KMS-11 (cell line): ENCODE results near the gene EPHA6.

Experiments used
- H2AFZ ChIP-seq: fragments of 200-600 bp; sonication (generic); 2 replicates; pipeline ENCODE4 v1.6.1; 2016; ENCODE audit warnings: antibody characterized with exemption, mixed run types, low read depth
- H3K27ac ChIP-seq: fragments of 200-600 bp; sonication (generic); 2 replicates; pipeline ENCODE4 v1.6.1; 2016; ENCODE audit warnings: mild to moderate bottlenecking, mixed run types
- H3K27me3 ChIP-seq: fragments of 200-600 bp; sonication (generic); 2 replicates; pipeline ENCODE4 v1.6.1; 2017; ENCODE audit warnings: mild to moderate bottlenecking, low read depth, mixed run types, moderate library complexity; ENCODE audit not compliant: insufficient read depth
- H3K36me3 ChIP-seq: fragments of 200-600 bp; sonication (generic); 2 replicates; pipeline ENCODE4 v1.6.1; 2017; ENCODE audit warnings: mild to moderate bottlenecking, mixed run types; ENCODE audit not compliant: insufficient read depth
- H3K4me1 ChIP-seq: fragments of 200-600 bp; sonication (generic); 2 replicates; pipeline ENCODE4 v1.6.1; 2016; ENCODE audit warnings: mild to moderate bottlenecking, low read depth, mixed run types; ENCODE audit not compliant: poor library complexity, severe bottlenecking
- H3K4me2 ChIP-seq: fragments of 200-600 bp; sonication (generic); 2 replicates; pipeline ENCODE4 v1.7.0; 2016; ENCODE audit warnings: mild to moderate bottlenecking, mixed run types
- H3K4me3 ChIP-seq: fragments of 200-600 bp; sonication (generic); IDR thresholded peaks from 2 replicates; pipeline ENCODE4 v1.6.1; 2017; ENCODE audit warnings: low read depth, low read length, mixed read lengths; ENCODE audit not compliant: insufficient read depth
- H3K79me2 ChIP-seq: fragments of 200-600 bp; sonication (generic); 2 replicates; pipeline ENCODE4 v1.6.1; 2016; ENCODE audit warnings: low read depth, mixed run types; ENCODE audit not compliant: insufficient read depth
- H3K9ac ChIP-seq: fragments of 200-600 bp; sonication (generic); 2 replicates; pipeline ENCODE4 v1.6.1; 2016; ENCODE audit warnings: mild to moderate bottlenecking, mixed run types
- H4K20me1 ChIP-seq: fragments of 200-600 bp; sonication (generic); 2 replicates; pipeline ENCODE4 v1.6.1; 2016; ENCODE audit warnings: mild to moderate bottlenecking, mixed run types; ENCODE audit not compliant: insufficient read depth
- TF ChIP-seq, protein P1 (sequence below): fragments of 200-600 bp; sonication (generic); conservative IDR thresholded peaks from 2 replicates; pipeline ENCODE4 v1.6.1; 2017; ENCODE audit warnings: low read depth, mild to moderate bottlenecking, antibody characterized with exemption, low read length, moderate library complexity, mixed read lengths

The EPHA6 gene

DNA sequence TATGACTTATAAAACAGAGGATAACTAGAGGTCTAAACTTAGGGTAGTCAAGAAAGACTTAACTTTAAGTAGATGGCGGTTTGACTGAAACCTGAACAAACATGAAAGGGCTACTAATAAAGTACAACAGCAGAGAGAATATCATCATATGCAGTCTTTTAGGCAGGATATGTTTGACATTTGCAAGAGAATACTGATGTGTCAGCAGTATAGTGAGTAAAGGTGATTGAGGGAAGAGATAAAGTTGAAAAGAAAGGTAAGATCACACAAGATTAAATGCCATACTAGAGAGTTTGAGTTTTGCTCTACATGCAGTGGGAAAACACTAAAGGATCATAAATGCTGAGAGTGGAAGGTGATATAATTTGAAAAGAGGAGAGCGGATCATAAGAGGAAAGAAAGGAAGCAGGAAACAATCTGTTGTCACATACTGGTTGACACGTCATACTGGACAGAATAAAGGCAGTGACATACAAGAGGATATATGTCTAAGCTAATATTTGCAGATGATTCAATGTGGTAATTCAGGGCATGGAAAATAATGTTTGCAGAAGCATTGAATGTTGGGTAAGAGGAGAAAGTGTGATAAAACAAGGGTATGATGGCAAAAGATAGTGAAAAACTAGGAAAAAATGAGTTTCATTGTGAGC is 223.0 kb downstream of the EPHA6 start:
- H4K20me1 ChIP-seq: no peaks in the 10 kb centered on the region
- H3K27me3 ChIP-seq: no peaks in the 10 kb centered on the region
- TF ChIP-seq, protein P1, sequence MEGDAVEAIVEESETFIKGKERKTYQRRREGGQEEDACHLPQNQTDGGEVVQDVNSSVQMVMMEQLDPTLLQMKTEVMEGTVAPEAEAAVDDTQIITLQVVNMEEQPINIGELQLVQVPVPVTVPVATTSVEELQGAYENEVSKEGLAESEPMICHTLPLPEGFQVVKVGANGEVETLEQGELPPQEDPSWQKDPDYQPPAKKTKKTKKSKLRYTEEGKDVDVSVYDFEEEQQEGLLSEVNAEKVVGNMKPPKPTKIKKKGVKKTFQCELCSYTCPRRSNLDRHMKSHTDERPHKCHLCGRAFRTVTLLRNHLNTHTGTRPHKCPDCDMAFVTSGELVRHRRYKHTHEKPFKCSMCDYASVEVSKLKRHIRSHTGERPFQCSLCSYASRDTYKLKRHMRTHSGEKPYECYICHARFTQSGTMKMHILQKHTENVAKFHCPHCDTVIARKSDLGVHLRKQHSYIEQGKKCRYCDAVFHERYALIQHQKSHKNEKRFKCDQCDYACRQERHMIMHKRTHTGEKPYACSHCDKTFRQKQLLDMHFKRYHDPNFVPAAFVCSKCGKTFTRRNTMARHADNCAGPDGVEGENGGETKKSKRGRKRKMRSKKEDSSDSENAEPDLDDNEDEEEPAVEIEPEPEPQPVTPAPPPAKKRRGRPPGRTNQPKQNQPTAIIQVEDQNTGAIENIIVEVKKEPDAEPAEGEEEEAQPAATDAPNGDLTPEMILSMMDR: no peak
- H3K79me2 ChIP-seq: no peaks in the 10 kb centered on the region
- H2AFZ ChIP-seq: no peak overlapping the region
- no peak overlapping the region for H3K4me3 ChIP-seq
- no peak overlapping the region for H3K27ac ChIP-seq
- no peak overlapping the region for H3K9ac ChIP-seq
- no peaks in the 10 kb centered on the region for H3K4me1 ChIP-seq
- H3K36me3 ChIP-seq: no peaks in the 10 kb centered on the region
- H3K4me2 ChIP-seq: no peak overlapping the region

DNA sequence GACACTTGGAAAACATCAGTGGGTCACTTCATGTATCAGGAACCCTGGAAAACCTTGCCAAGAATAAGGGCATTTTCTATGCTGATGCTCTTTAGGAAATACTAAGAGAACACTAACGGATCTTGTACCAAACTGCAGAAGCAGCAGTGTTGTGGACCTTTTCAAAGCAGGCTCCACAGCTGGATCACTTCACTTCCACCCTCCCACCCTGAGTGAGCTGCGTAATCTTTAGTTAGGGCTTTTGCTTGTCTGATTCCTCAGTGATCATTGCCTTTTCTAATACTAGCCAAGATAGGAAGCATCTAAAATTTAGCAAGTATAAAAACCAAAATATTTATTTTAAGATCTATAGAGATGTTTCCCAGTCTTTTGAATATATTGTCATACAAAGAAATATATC is 229.0 kb downstream of the EPHA6 start:
- no peak overlapping the region for H2AFZ ChIP-seq
- no peaks in the 10 kb centered on the region for H4K20me1 ChIP-seq
- no peak overlapping the region for H3K4me2 ChIP-seq
- H3K4me1 ChIP-seq: no peaks in the 10 kb centered on the region
- no peak overlapping the region for H3K4me3 ChIP-seq
- no peak overlapping the region for H3K9ac ChIP-seq
- H3K36me3 ChIP-seq: no peaks in the 10 kb centered on the region
- no peak overlapping the region for H3K27ac ChIP-seq
- no peaks in the 10 kb centered on the region for H3K79me2 ChIP-seq
- TF ChIP-seq, protein P1: no peak
- H3K27me3 ChIP-seq: no peaks in the 10 kb centered on the region

DNA sequence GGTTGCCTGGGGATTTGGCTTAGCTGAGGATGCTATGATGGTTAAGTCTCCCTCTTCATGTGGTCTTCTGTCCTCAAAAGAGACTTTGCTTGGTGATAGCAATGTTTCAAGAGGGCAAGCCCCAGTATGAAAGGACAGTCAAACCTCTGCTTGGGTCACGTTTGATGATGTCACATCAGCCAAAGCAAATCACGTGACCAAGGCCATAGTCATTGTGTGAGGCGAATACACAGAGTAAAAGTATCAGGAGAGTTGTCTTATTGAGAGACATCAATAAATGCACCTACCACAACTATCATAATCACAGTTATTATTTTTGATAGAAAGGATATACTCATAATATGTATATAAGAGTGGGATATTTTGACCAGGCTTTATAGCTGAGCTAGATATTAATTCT is 243.0 kb downstream of the EPHA6 start:
- H3K9ac ChIP-seq: no peak overlapping the region
- H3K27me3 ChIP-seq: no peaks in the 10 kb centered on the region
- H3K36me3 ChIP-seq: no peaks in the 10 kb centered on the region
- H4K20me1 ChIP-seq: no peaks in the 10 kb centered on the region
- H3K27ac ChIP-seq: no peak overlapping the region
- no peaks in the 10 kb centered on the region for H3K79me2 ChIP-seq
- TF ChIP-seq, protein P1: no peak
- H3K4me3 ChIP-seq: no peak overlapping the region
- no peak overlapping the region for H3K4me2 ChIP-seq
- H3K4me1 ChIP-seq: no peaks in the 10 kb centered on the region
- no peak overlapping the region for H2AFZ ChIP-seq

DNA sequence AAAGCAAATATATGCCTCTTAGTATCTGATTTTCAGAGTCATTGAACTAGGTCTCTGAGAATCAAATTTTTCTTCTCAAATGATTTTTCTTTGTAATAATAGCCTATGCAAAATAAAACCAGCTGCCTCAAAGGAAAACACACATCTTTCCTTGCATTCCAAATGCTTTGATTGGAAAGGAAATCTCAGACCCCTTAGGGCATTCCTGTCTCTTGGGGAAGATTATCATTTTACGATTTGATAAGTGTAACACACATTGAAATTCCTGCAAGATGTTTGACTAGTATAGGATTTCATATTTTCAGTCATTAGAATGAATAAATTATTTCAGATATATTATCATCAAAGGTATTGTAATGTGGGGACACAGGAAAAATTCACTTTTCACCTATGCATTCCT is 244.8 kb downstream of the EPHA6 start:
- H2AFZ ChIP-seq: no peak overlapping the region
- H4K20me1 ChIP-seq: no peaks in the 10 kb centered on the region
- H3K4me2 ChIP-seq: no peak overlapping the region
- no peaks in the 10 kb centered on the region for H3K79me2 ChIP-seq
- H3K36me3 ChIP-seq: no peaks in the 10 kb centered on the region
- no peak overlapping the region for H3K9ac ChIP-seq
- no peaks in the 10 kb centered on the region for H3K27me3 ChIP-seq
- H3K4me1 ChIP-seq: no peaks in the 10 kb centered on the region
- no peak overlapping the region for H3K27ac ChIP-seq
- H3K4me3 ChIP-seq: no peak overlapping the region
- TF ChIP-seq, protein P1: no peak
